ENCODE data around the gene EIF3K. TPM values are rescaled to one million over a fixed set of nuclear protein-coding genes. Genes with fewer than 3 reads are reported as not detected.

EIF3K gene
- total RNA-seq, 1 experiment from 2014 or later, result 414 TPM

DNA sequence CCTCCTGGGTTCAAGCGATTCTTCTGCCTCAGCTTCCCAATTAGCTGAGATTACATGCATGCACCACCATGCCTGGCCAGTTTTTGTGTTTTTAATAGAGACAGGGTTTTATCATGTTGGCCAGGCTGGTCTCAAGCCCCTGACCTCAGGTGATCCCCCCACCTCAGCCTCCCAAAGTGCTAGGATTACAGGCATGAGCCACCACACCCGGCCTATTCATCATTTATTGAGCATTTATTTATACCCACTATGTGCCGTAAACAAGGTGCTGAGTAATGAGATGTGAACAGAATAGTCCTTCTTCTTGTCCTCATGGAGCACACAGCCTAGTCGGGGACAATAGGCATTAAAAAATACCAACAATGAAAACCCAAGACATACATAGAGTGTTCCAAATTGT, 54.0 kb downstream of the EIF3K start:
- DNase-seq (no peak), ATAC-seq (no peak)
- ChIA-PET CTCF (no interaction called here), POLR2A (ENCODE audit: unreplicated experiment) (no interaction called here)
- BruUV-seq (replicated peaks), result no TSS peak
- Histone ChIP-seq H3K79me2 (ENCODE audit: low read length) (peaks cover 95% of the 10 kb centered on the region), H3K36me3 (ENCODE audit: low read depth, low read length) (peaks cover 49% of the 10 kb centered on the region), H2AFZ (ENCODE audit: low read length) (no peak overlapping the region), H3K9me3 (ENCODE audit: low read length) (no peaks in the 10 kb centered on the region), H3K9ac (ENCODE audit: low read length) (no peak overlapping the region), H3K27ac (ENCODE audit: low read length) (no peak overlapping the region), H3K27me3 (ENCODE audit: low read length) (no peaks in the 10 kb centered on the region), H3K9me2 (replicated peaks; ENCODE audit: low read length) (no peaks in the 10 kb centered on the region), H3K4me3 (ENCODE audit: low read length) (no peak overlapping the region), H3K4me2 (ENCODE audit: low read length) (no peak overlapping the region), H3K4me1 (ENCODE audit: insufficient read depth, low read length) (peaks cover 14% of the 10 kb centered on the region), H4K20me1 (ENCODE audit: low read length) (peaks cover 50% of the 10 kb centered on the region), H3F3A (ENCODE audit: low read length, unreplicated experiment) (peaks cover 3% of the 10 kb centered on the region)
- intact Hi-C loops (cut with micrococcal nuclease), result no loop called here
- TF ChIP-seq, protein P1, sequence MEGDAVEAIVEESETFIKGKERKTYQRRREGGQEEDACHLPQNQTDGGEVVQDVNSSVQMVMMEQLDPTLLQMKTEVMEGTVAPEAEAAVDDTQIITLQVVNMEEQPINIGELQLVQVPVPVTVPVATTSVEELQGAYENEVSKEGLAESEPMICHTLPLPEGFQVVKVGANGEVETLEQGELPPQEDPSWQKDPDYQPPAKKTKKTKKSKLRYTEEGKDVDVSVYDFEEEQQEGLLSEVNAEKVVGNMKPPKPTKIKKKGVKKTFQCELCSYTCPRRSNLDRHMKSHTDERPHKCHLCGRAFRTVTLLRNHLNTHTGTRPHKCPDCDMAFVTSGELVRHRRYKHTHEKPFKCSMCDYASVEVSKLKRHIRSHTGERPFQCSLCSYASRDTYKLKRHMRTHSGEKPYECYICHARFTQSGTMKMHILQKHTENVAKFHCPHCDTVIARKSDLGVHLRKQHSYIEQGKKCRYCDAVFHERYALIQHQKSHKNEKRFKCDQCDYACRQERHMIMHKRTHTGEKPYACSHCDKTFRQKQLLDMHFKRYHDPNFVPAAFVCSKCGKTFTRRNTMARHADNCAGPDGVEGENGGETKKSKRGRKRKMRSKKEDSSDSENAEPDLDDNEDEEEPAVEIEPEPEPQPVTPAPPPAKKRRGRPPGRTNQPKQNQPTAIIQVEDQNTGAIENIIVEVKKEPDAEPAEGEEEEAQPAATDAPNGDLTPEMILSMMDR (conservative IDR thresholded peaks at IDR 0.05; ENCODE audit: low read depth, low read length), result no peak
- TF ChIP-seq EZH2phosphoT487 (IDR thresholded peaks at IDR 0.05; ENCODE audit: borderline replicate concordance, low read length), result no peak
- TF ChIP-seq EZH2 (IDR thresholded peaks at IDR 0.05; ENCODE audit: low read length, unreplicated experiment), result no peak

DNA sequence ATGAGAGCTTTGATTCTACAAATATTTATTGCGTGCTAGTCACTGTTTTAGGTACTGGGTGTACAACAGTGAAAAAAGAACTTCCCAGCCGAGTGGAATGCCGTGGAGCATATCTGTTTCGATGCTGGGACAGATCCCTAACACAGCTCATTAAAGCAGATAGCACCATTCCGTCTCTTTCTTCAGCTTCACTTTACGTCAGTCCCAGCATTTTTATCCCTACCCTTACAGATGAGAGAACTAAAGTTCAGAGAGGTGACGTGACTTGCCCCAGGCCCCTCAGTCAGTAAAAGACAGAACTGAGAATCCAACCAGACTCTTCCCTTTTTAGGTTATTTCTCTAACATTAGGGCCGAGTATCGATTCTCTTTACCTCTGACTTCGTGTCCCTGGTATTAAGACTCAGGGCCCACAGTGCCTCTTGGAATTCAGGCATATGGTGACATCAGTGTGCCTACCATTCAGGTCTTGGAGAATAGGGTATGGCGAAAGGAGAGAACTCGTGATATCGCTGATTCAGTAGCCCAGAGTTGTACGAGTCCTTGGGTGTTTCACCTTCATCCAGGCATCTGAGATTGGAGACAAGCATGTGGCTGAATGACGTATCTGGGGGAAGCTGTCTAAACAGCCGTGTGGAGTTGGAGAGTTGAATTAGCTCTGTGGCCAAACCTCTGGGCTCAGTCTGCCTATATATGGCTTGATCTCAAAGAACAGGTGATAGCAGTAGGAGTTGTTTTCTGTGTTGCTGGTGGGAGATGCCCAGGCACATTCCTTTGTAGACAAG, 55.6 kb downstream of the EIF3K start:
- Histone ChIP-seq H3F3A (ENCODE audit: low read length, unreplicated experiment) (peaks cover 3% of the 10 kb centered on the region), H3K79me2 (ENCODE audit: low read length) (peaks cover 95% of the 10 kb centered on the region), H3K4me1 (ENCODE audit: insufficient read depth, low read length) (peaks cover 6% of the 10 kb centered on the region), H3K4me2 (ENCODE audit: low read length) (no peak overlapping the region), H3K27me3 (ENCODE audit: low read length) (no peaks in the 10 kb centered on the region), H3K27ac (ENCODE audit: low read length) (no peak overlapping the region), H3K9ac (ENCODE audit: low read length) (no peak overlapping the region), H3K9me3 (ENCODE audit: low read length) (no peaks in the 10 kb centered on the region), H4K20me1 (ENCODE audit: low read length) (peaks cover 42% of the 10 kb centered on the region), H2AFZ (ENCODE audit: low read length) (no peak overlapping the region), H3K36me3 (ENCODE audit: low read depth, low read length) (peaks cover 51% of the 10 kb centered on the region), H3K9me2 (replicated peaks; ENCODE audit: low read length) (no peaks in the 10 kb centered on the region), H3K4me3 (ENCODE audit: low read length) (no peak overlapping the region)
- TF ChIP-seq, protein P1 (conservative IDR thresholded peaks at IDR 0.05; ENCODE audit: low read depth, low read length), result no peak
- TF ChIP-seq EZH2phosphoT487 (IDR thresholded peaks at IDR 0.05; ENCODE audit: borderline replicate concordance, low read length), result no peak
- no peak for TF ChIP-seq EZH2 (IDR thresholded peaks at IDR 0.05; ENCODE audit: low read length, unreplicated experiment)
- no TSS peak for BruUV-seq (replicated peaks)
- POLR2A ChIA-PET (ENCODE audit: unreplicated experiment), result no interaction called here
- CTCF ChIA-PET, result no interaction called here
- no peak for DNase-seq
- intact Hi-C loops (cut with micrococcal nuclease), result no loop called here
- ATAC-seq, result no peak

DNA sequence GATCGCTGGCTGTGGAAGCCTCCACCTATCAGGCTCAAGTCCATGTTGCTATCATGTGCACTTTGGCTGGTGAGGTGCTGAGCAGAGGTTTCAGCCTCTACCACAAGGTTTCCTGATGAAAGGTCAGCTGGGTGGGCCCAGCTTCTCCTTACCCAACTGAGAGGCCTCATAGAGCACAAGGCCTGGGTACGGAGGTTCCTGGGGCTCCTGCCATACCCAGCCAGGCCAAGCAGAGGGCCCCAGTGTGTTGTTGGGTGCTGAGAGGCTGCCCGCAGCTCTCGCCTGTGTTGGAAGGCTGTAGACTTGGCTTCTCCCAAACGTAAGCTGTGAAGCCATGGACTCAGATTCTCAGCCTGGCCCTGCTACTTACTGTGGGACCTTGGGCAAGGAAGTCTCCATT, 56.6 kb downstream of the EIF3K start:
- H2AFZ ChIP-seq (ENCODE audit: low read length), result no peak overlapping the region
- no peaks in the 10 kb centered on the region for H3K27me3 ChIP-seq (ENCODE audit: low read length)
- H3K9me2 ChIP-seq (replicated peaks; ENCODE audit: low read length), result no peaks in the 10 kb centered on the region
- no peak for TF ChIP-seq EZH2phosphoT487 (IDR thresholded peaks at IDR 0.05; ENCODE audit: borderline replicate concordance, low read length)
- TF ChIP-seq EZH2 (IDR thresholded peaks at IDR 0.05; ENCODE audit: low read length, unreplicated experiment), result no peak
- TF ChIP-seq, protein P1 (conservative IDR thresholded peaks at IDR 0.05; ENCODE audit: low read depth, low read length), result no peak
- H3F3A ChIP-seq (ENCODE audit: low read length, unreplicated experiment), result peaks cover 3% of the 10 kb centered on the region
- no peak overlapping the region for H3K4me3 ChIP-seq (ENCODE audit: low read length)
- no peak overlapping the region for H3K4me2 ChIP-seq (ENCODE audit: low read length)
- ChIA-PET POLR2A (ENCODE audit: unreplicated experiment) (no interaction called here), CTCF (no interaction called here)
- no peaks in the 10 kb centered on the region for H3K9me3 ChIP-seq (ENCODE audit: low read length)
- peaks cover 95% of the 10 kb centered on the region for H3K79me2 ChIP-seq (ENCODE audit: low read length)
- no peak overlapping the region for H3K27ac ChIP-seq (ENCODE audit: low read length)
- ATAC-seq, result no peak
- no peak overlapping the region for H3K9ac ChIP-seq (ENCODE audit: low read length)
- no TSS peak for BruUV-seq (replicated peaks)
- no peak for DNase-seq
- peaks cover 39% of the 10 kb centered on the region for H4K20me1 ChIP-seq (ENCODE audit: low read length)
- peaks cover 3% of the 10 kb centered on the region; the same call in 1 of the 2 replicates for H3K4me1 ChIP-seq (ENCODE audit: insufficient read depth, low read length)
- H3K36me3 ChIP-seq (ENCODE audit: low read depth, low read length), result peaks cover 52% of the 10 kb centered on the region
- intact Hi-C loops (cut with micrococcal nuclease), result no loop called here

Measured in PC-3 (cell line).